Testis (tissue), 3 donors: ENCODE measurements around the gene ATXN7L1. TPM values are rescaled to one million over a fixed set of nuclear protein-coding genes. Genes with fewer than 3 reads are reported as not detected.
"Not testable (repeated sequence)": the region's sequence is repeated elsewhere in the genome, so short reads cannot be mapped to it uniquely, and the experiment has no call there.

Experiments used
- DNase-seq: peaks from one replicate; pipeline ENCODE4 v3.0.0-alpha.2; 2019
- H3K27ac ChIP-seq, 2 donors: fragments of 200-600 bp; sonication (generic); one replicate each; pipeline ENCODE4 v1.5.1; 2019
- H3K27me3 ChIP-seq: fragments of 200-600 bp; sonication (generic); one replicate; pipeline ENCODE4 v1.5.1; 2019
- H3K36me3 ChIP-seq: fragments of 200-600 bp; sonication (generic); one replicate; pipeline ENCODE4 v1.5.1; 2017; ENCODE audit warnings: low read depth; ENCODE audit errors: missing control alignments
- H3K4me1 ChIP-seq: fragments of 200-600 bp; sonication (generic); one replicate; pipeline ENCODE4 v1.5.1; 2019
- H3K4me3 ChIP-seq, 2 donors: fragments of 200-600 bp; sonication (generic); one replicate each; pipeline ENCODE4 v1.5.1; 2017 to 2019
- H3K9me3 ChIP-seq: fragments of 200-600 bp; sonication (generic); one replicate; pipeline ENCODE4 v1.5.1; 2017
- POLR2A ChIP-seq: fragments of 450-650 bp; IDR thresholded peaks from one replicate; pipeline ENCODE4 v1.6.1; 2017; ENCODE audit warnings: antibody characterized with exemption, mild to moderate bottlenecking, moderate library complexity
- WGBS, 2 donors: methylation state at CpG; one replicate each; pipeline ENCODE4 v1.1.5; 2018; 5-methylcytosine and 5-hydroxymethylcytosine counted together
- intact Hi-C: fragments of 100-400 bp; cut with DNase I; formaldehyde crosslinking; loops from one replicate; pipeline ENCODE4 v1.15.1; 2023; ENCODE audit warnings: low total_unique reads
- polyA plus RNA-seq: library from polyadenylated mRNA; stranded (reverse); fragments of 350-450 nt; fragmentation: Illumina TruSeq; extraction: RNeasy Lipid Tissue Mini Kit (QIAGEN cat#74804); gene quantifications from one replicate; pipeline ENCODE4 v1.2.3, GENCODE V29; 2014; ENCODE audit warnings: low read depth, low replicate concordance; ENCODE audit not compliant: insufficient read depth
- total RNA-seq, 2 donors: library from RNA; depleted of rRNA; stranded (reverse); fragments of >200 nt; gene quantifications; one replicate each; pipeline ENCODE4 v1.2.3, GENCODE V29; 2016
- TF ChIP-seq, protein P1 (sequence below), 3 experiments: fragments of 450-650 bp in 2 of 3; fragments of 200-600 bp in 1 of 3; sonication (generic) in 1 of 3; IDR thresholded peaks; one replicate each; pipeline ENCODE4 v1.5.1; 2016 to 2019; ENCODE audit warnings: antibody characterized with exemption in 3 of 3, mild to moderate bottlenecking in 2 of 3, moderate library complexity in 1 of 3

The ATXN7L1 gene
- total and polyA plus RNA-seq, 3 donors from 2014 or later, result 35.7 to 61.7 (median 35.9) TPM

- Histone ChIP-seq H3K27me3 (no peaks in the 10 kb centered on the region), H3K4me3 (no peak overlapping the region), H3K4me1 (peaks cover 21% of the 10 kb centered on the region), H3K9me3 (no peaks in the 10 kb centered on the region), H3K36me3 (no peaks in the 10 kb centered on the region), H3K27ac (no peak overlapping the region)
- intact Hi-C loops, result no loop called here
- TF ChIP-seq POLR2A, result no peak
- TF ChIP-seq, protein P1, sequence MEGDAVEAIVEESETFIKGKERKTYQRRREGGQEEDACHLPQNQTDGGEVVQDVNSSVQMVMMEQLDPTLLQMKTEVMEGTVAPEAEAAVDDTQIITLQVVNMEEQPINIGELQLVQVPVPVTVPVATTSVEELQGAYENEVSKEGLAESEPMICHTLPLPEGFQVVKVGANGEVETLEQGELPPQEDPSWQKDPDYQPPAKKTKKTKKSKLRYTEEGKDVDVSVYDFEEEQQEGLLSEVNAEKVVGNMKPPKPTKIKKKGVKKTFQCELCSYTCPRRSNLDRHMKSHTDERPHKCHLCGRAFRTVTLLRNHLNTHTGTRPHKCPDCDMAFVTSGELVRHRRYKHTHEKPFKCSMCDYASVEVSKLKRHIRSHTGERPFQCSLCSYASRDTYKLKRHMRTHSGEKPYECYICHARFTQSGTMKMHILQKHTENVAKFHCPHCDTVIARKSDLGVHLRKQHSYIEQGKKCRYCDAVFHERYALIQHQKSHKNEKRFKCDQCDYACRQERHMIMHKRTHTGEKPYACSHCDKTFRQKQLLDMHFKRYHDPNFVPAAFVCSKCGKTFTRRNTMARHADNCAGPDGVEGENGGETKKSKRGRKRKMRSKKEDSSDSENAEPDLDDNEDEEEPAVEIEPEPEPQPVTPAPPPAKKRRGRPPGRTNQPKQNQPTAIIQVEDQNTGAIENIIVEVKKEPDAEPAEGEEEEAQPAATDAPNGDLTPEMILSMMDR (IDR thresholded peaks at IDR 0.05), result no peak
- no peak for DNase-seq
- WGBS, 2 donors, result 90 to 91% methylated on average over 8 of the region's 8 CpGs
Measured at GRCh38 chr7:105792488-105793370, 83.7 kb downstream of the ATXN7L1 start.

- no peaks in the 10 kb centered on the region for H3K9me3 ChIP-seq
- H3K4me3 ChIP-seq, result no peak overlapping the region
- H3K27ac ChIP-seq, result no peak overlapping the region
- peaks cover 15% of the 10 kb centered on the region for H3K4me1 ChIP-seq
- H3K36me3 ChIP-seq, result no peaks in the 10 kb centered on the region
- no peak for DNase-seq
- intact Hi-C loops, result no loop called here
- no peak for TF ChIP-seq POLR2A
- TF ChIP-seq, protein P1 (IDR thresholded peaks at IDR 0.05), result no peak
- H3K27me3 ChIP-seq, result no peaks in the 10 kb centered on the region
- WGBS, 2 donors, result 88% methylated on average over 6 to 8 of the region's 8 CpGs
Measured at GRCh38 chr7:105791926-105792325, 84.5 kb downstream of the ATXN7L1 start.

DNA sequence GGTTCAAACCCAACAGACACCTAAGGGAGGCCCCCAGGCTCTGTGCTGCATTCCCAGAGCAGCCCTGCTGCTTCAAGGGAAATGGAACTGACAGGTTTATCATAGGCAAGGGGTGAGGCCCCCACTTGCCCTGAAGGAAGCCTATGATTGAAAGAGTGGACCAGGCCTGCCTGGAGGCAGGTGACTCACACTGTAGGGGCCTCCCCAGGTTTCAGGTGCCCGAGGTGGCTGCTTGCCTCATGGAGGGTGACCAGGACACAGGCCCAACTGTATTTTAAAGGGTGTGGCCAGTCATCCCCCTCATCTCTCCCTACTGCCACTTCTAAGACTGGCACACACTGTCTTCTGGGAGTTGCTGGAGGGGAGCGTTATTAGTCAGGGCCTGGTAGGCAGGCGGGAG lies 85.4 kb downstream of the ATXN7L1 start:
- Histone ChIP-seq H3K36me3 (no peaks in the 10 kb centered on the region), H3K27me3 (no peaks in the 10 kb centered on the region), H3K27ac (no peak overlapping the region), H3K4me1 (peaks cover 11% of the 10 kb centered on the region), H3K4me3 (no peak overlapping the region), H3K9me3 (no peaks in the 10 kb centered on the region)
- intact Hi-C loops, result no loop called here
- TF ChIP-seq, protein P1 (IDR thresholded peaks at IDR 0.05), result no peak
- TF ChIP-seq POLR2A, result no peak
- no peak for DNase-seq
- 88 to 95% methylated on average over 3 of the region's 3 CpGs for WGBS, 2 donors

- DNase-seq, H3K27ac ChIP-seq, intact Hi-C loops, H3K27me3 ChIP-seq, H3K4me1 ChIP-seq, H3K36me3 ChIP-seq, H3K9me3 ChIP-seq, H3K4me3 ChIP-seq: not testable (repeated sequence)
- WGBS, 2 donors, result 94 to 95% methylated on average over 2 of the region's 2 CpGs
Measured at GRCh38 chr7:105790452-105790851, 85.9 kb downstream of the ATXN7L1 start.

GRCh38 chr7:105788816-105789349 lies 87.5 kb downstream of the ATXN7L1 start:
- no peaks in the 10 kb centered on the region for H3K9me3 ChIP-seq
- 80 to 86% methylated on average over 7 to 8 of the region's 8 CpGs for WGBS, 2 donors
- H3K27ac ChIP-seq, result no peak overlapping the region

More at GRCh38 chr7:105788816-105789349, 87.5 kb downstream of the ATXN7L1 start:
- TF ChIP-seq, protein P1 (IDR thresholded peaks at IDR 0.05), result no peak
- TF ChIP-seq POLR2A, result no peak
- no peak for DNase-seq
- Histone ChIP-seq H3K4me1 (no peaks in the 10 kb centered on the region), H3K4me3 (no peak overlapping the region), H3K27me3 (no peaks in the 10 kb centered on the region), H3K36me3 (no peaks in the 10 kb centered on the region)
- intact Hi-C loops, result no loop called here
